ENCODE measurements around the gene CSTF3.
A peak's percentile ranks its signal among the peaks of the same experiment; 100 is the strongest.
"Not testable (repeated sequence)": the region's sequence is repeated elsewhere in the genome, so short reads cannot be mapped to it uniquely, and the experiment has no call there.

CSTF3 gene

GRCh38 chr11:33161120-33162005, at the start of gene CSTF3:
Gene CSTF3 (minus strand): TSS chr11:33161480. CDS start chr11:33161325, 155 bp downstream.
- peak; percentile 98 for DNase-seq

DNA sequence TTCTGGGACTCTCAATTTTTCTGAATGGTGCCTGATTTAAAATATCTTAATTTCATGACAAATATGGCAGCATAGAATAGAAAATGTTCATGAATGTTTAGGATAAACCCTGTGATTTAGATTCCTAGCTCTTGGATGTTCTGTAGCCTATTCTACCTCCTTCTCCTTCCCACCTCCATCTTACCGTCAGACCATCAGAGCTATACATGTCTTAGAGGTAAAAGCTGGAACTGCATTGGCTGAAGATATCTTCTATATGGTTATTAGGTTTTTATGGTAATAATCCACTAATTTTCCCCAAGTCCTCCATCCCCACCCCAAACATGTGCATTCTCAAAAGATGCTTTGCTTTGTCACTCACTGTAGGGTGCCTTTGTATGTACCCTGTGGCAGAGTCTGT, 46.9 kb upstream of the CSTF3 start:
- no peak for DNase-seq

GRCh38 chr11:33207408-33207985, 46.2 kb upstream of the CSTF3 start:
- no peak for DNase-seq

DNA sequence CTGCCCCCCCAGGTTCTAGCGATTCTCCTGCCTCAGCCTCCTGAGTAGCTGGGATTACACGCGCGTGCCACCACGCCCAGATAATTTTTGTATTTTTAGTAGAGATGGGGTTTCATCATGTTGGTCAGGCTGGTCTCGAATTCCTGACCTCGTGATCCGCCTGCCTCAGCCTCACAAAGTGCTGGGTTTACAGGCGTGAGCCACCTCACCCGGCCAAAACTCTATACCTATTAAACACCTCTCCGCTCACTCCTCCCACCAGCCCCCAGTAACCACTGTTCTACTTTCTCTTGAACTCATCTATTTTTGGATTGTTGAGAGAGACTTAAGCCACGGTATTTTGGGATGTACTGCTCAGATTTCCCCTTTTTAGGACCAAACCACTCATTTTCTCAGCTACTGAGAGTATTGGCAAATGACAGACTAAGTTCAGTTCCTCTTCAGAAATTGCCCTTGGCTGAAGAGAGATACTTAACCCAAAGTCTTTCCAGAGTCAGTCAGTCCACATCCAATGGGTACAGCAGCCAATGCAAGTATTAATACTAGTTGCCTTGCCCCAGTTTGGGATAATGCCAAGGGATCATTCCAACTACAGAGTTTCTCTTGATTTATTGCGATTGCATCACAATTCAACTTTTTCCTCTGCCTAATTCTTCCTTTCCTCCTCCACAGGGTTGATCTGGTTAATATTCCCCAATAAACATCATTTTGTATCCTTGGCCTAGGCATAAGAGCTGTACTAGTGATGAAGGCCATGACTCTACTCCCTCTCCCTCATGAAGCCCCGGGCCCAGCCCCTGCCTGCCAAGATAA, 36.8 kb upstream of the CSTF3 start:
- no peak for DNase-seq

- no peak for DNase-seq
Observed at GRCh38 chr11:33195462-33196173, 34.3 kb upstream of the CSTF3 start.

DNA sequence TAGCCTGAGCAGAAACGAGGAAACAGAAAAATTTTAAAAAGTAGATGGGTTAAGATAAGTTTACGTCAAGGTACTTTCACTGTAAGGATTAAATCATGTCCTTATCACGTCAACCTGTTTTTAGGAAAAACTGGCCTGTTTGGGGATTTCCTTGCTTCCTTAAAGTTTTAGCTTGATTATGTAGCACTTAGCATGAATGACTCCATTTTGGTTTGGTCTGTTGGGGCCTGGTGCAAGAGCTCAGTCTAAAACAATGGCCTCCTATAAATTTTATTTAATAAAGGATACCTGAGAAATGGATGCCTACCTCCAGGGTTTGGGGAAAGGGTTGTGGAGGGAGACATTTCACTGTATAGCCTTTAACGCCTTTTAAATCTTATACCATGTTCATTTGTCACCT, 33.2 kb upstream of the CSTF3 start:
- DNase-seq, result no peak

DNA sequence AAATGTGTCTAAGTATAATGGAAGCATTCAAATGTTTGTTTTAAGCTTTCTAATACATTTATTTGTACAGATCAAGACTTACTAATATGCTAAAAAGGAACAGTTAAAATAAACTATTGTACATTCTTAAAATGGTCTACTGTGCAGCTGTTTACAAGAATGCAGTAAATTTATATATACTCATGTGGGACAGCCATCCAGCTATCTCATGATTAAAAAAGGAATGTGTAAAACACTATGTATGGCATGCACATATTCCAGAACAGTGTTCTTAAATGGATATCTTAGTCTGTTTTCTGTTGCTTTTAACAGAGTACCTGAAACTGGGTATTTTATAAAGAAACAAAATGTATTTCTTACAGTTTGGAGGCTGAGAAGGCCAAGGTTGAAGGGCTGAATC, 30.2 kb upstream of the CSTF3 start:
- DNase-seq, result no peak

- no peak for DNase-seq
Observed at GRCh38 chr11:33187998-33188722, 26.9 kb upstream of the CSTF3 start.

GRCh38 chr11:33185756-33186155, 24.5 kb upstream of the CSTF3 start:
- no peak for DNase-seq

GRCh38 chr11:33182246-33182878, 21.1 kb upstream of the CSTF3 start:
- no peak for DNase-seq

GRCh38 chr11:33179348-33179803, 18.1 kb upstream of the CSTF3 start:
- DNase-seq, result peak; percentile 17

- no peak for DNase-seq
Observed at GRCh38 chr11:33178443-33179180, 17.3 kb upstream of the CSTF3 start.

GRCh38 chr11:33177676-33178336, 16.5 kb upstream of the CSTF3 start:
- DNase-seq, result no peak

- not testable (repeated sequence) for DNase-seq
Observed at GRCh38 chr11:33176760-33177159, 15.5 kb upstream of the CSTF3 start.

DNA sequence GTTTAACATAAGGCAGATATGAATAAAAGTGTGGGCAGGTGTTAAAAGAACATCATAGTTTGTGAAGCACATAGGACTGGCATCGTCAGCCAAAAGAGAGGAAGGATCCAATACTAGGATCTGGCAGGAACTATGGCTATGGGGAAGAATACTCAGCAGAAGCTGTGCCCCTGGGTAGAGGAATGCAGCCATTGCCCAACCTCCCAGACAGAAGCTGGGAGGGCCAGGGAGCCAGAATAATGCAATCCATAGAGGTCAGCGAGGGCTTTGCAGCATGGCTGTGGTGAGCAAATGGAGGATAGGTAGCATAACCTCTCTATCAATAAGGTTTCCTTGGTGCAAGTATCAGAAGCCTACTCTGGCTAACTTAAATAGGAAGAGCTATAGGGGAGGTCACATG, 11.7 kb upstream of the CSTF3 start:
- no peak for DNase-seq

GRCh38 chr11:33172345-33172744, 11.1 kb upstream of the CSTF3 start:
- DNase-seq, result no peak

DNA sequence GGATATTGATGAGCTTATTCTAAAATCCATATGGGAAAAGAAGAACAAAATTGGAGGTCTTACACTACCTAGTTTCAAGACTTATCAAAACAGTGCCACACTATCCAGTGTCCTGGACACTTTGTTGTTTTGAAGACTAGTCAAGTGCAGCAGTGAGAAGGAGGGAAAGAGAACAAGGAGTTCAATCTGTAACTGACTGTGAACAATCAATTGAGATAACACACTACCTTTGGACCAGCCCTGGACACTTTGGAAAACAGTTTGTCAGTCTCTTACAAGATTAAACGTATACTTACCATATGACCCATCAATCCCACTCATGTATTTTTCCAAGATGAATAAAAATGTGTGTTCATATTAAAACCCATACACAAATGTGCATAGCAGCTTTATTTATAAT, 10.0 kb upstream of the CSTF3 start:
- DNase-seq, result no peak

- no peak for DNase-seq
Observed at GRCh38 chr11:33168709-33169200, 7.5 kb upstream of the CSTF3 start.

- no peak for DNase-seq
Observed at GRCh38 chr11:33162831-33163230, 1.6 kb upstream of the CSTF3 start.

- no peak for DNase-seq
Observed at GRCh38 chr11:33160587-33160986, 693 bp downstream of the CSTF3 start.
